Prostate gland (tissue), 2 donors: Measurements from ENCODE around the gene WNK2. TPM values are rescaled to one million over a fixed set of nuclear protein-coding genes. Genes with fewer than 3 reads are reported as not detected.
"Not testable (repeated sequence)": the region's sequence is repeated elsewhere in the genome, so short reads cannot be mapped to it uniquely, and the experiment has no call there.

Experiments used
- DNase-seq: peaks from one replicate; pipeline ENCODE4 v3.0.0-alpha.2; 2019; ENCODE audit warnings: low spot score
- H3K27ac ChIP-seq, 2 donors: fragments of 200-600 bp; sonication (generic); 2 replicates each; pipeline ENCODE4 v1.5.1; 2017 to 2019
- H3K27me3 ChIP-seq: fragments of 200-600 bp; sonication (generic); replicated peaks from 2 replicates; pipeline ENCODE4 v1.5.1; 2019; ENCODE audit not compliant: insufficient read depth
- H3K36me3 ChIP-seq, 2 donors: fragments of 200-600 bp; sonication (generic); 1 replicate in 1 of 2; 2 replicates in 1 of 2; pipeline versions ENCODE4 v1.5.1 to v1.8.1; 2017 to 2019
- H3K4me1 ChIP-seq: fragments of 200-600 bp; sonication (generic); replicated peaks from 2 replicates; pipeline ENCODE4 v1.5.1; 2019
- H3K4me3 ChIP-seq, 2 donors: fragments of 200-600 bp; sonication (generic); 2 replicates each; pipeline ENCODE4 v1.5.1; 2017 to 2019
- H3K9me3 ChIP-seq: fragments of 200-600 bp; sonication (generic); 2 replicates; pipeline ENCODE4 v1.5.1; 2017
- CTCF ChIP-seq, 4 experiments: fragments of 200-600 bp in 2 of 4; fragments of 450-650 bp in 2 of 4; sonication (generic) in 2 of 4; IDR thresholded peaks; 1 replicate in 3 of 4; 2 replicates in 1 of 4; pipeline ENCODE4 v1.5.1; 2016 to 2019; ENCODE audit warnings: antibody characterized with exemption in 4 of 4, mild to moderate bottlenecking in 2 of 4, moderate library complexity in 2 of 4
- POLR2A ChIP-seq: fragments of 450-650 bp; IDR thresholded peaks from one replicate; pipeline ENCODE4 v1.6.1; 2016; ENCODE audit warnings: antibody characterized with exemption, mild to moderate bottlenecking
- POLR2AphosphoS5 ChIP-seq: sonication (generic); formaldehyde crosslinking; IDR thresholded peaks from one replicate; pipeline ENCODE4 v1.6.1; 2017; ENCODE audit warnings: antibody characterized with exemption
- WGBS: methylation state at CpG from one replicate; pipeline ENCODE4 v1.1.5; 2018; 5-methylcytosine and 5-hydroxymethylcytosine counted together
- intact Hi-C: fragments of 100-400 bp; cut with DNase I; formaldehyde crosslinking; loops from one replicate; pipeline ENCODE4 v1.14.2; 2022
- total RNA-seq, 2 donors: library from RNA; depleted of rRNA; stranded (reverse); fragments of >200 nt; gene quantifications; one replicate each; pipeline ENCODE4 v1.1.0, GENCODE V29; 2016

WNK2 gene
- total RNA-seq, 2 donors from 2014 or later: 77.9 to 136 TPM

GRCh38 chr9:93246526-93246925 is 62.6 kb downstream of the WNK2 start:
- no peak for DNase-seq
- no peak overlapping the region for H3K27ac ChIP-seq
- H3K36me3 ChIP-seq: no peaks in the 10 kb centered on the region
- H3K4me3 ChIP-seq: no peak overlapping the region
- no peaks in the 10 kb centered on the region for H3K9me3 ChIP-seq
- H3K4me1 ChIP-seq: no peaks in the 10 kb centered on the region
- TF ChIP-seq CTCF (IDR thresholded peaks at IDR 0.05): no peak
- no peak for TF ChIP-seq POLR2AphosphoS5
- no peak for TF ChIP-seq POLR2A
- intact Hi-C loops: no loop called here
- H3K27me3 ChIP-seq: no peaks in the 10 kb centered on the region
- 93% methylated on average over 7 of the region's 7 CpGs for WGBS

- Histone ChIP-seq H3K9me3 (no peaks in the 10 kb centered on the region), H3K36me3 (no peaks in the 10 kb centered on the region), H3K4me1 (no peaks in the 10 kb centered on the region), H3K27me3 (no peaks in the 10 kb centered on the region), H3K4me3 (no peak overlapping the region), H3K27ac (no peak overlapping the region)
- WGBS: 95% methylated on average over 36 of the region's 36 CpGs
- intact Hi-C loops: no loop called here
- DNase-seq: no peak
- TF ChIP-seq CTCF (IDR thresholded peaks at IDR 0.05) (no peak), POLR2A (no peak), POLR2AphosphoS5 (no peak)
Observed at GRCh38 chr9:93247099-93247865, 63.3 kb downstream of the WNK2 start.

GRCh38 chr9:93247892-93248291 is 64.0 kb downstream of the WNK2 start:
- 82% methylated on average over 9 of the region's 9 CpGs for WGBS
- H3K27ac ChIP-seq: no peak overlapping the region
- intact Hi-C loops: no loop called here
- TF ChIP-seq POLR2A (no peak), CTCF (IDR thresholded peaks at IDR 0.05) (no peak), POLR2AphosphoS5 (no peak)
- H3K4me1 ChIP-seq: no peaks in the 10 kb centered on the region
- H3K4me3 ChIP-seq: no peak overlapping the region
- no peaks in the 10 kb centered on the region for H3K27me3 ChIP-seq
- H3K36me3 ChIP-seq: no peaks in the 10 kb centered on the region
- no peak for DNase-seq
- no peaks in the 10 kb centered on the region for H3K9me3 ChIP-seq

DNA sequence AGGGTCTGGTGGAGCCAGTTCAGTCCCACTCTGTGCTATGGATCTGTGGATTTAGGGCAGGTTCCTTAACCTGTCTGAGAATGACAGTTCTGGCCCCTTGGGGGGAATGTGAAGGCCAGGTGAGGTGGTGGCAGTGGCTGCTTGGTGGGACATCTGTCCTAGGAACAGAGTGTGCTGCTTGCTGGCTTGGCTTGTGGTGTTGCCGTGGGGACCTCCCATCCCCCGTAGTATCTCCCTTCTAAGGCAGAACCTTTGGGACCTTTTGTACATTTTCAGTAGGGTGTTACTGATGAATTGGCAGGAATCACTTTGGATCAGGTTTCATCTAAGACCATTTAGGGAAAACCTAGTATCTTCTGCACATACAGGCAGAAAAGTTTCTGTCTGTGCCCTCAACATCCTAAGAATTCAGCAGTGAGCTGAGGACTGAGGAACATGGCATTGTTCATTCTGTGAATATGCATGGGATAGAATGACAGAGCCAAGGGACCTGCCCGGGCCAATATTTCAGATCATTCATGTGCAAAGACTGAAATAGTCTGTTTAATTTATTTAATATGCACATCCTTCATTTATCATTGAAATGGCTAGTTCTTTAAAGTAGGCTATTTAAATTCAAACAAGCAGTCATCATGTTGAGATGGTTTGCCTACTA is 64.6 kb downstream of the WNK2 start:
- WGBS: 70% methylated on average over 3 of the region's 3 CpGs
- DNase-seq: no peak
- Histone ChIP-seq H3K27me3 (no peaks in the 10 kb centered on the region), H3K4me3 (no peak overlapping the region), H3K9me3 (no peaks in the 10 kb centered on the region), H3K27ac (no peak overlapping the region), H3K4me1 (no peaks in the 10 kb centered on the region), H3K36me3 (no peaks in the 10 kb centered on the region)
- no peak for TF ChIP-seq CTCF (IDR thresholded peaks at IDR 0.05)
- TF ChIP-seq POLR2AphosphoS5: no peak
- TF ChIP-seq POLR2A: no peak
- intact Hi-C loops: no loop called here

- no peak for DNase-seq
- H3K4me1 ChIP-seq: no peaks in the 10 kb centered on the region
- no peaks in the 10 kb centered on the region for H3K36me3 ChIP-seq
- H3K9me3 ChIP-seq: no peaks in the 10 kb centered on the region
- no peaks in the 10 kb centered on the region for H3K27me3 ChIP-seq
- no peak overlapping the region for H3K4me3 ChIP-seq
- no peak overlapping the region for H3K27ac ChIP-seq
- TF ChIP-seq CTCF (IDR thresholded peaks at IDR 0.05) (no peak), POLR2AphosphoS5 (no peak), POLR2A (no peak)
- intact Hi-C loops: no loop called here
- 93% methylated on average over 4 of the region's 4 CpGs for WGBS
Observed at GRCh38 chr9:93250185-93250584, 66.2 kb downstream of the WNK2 start.

DNA sequence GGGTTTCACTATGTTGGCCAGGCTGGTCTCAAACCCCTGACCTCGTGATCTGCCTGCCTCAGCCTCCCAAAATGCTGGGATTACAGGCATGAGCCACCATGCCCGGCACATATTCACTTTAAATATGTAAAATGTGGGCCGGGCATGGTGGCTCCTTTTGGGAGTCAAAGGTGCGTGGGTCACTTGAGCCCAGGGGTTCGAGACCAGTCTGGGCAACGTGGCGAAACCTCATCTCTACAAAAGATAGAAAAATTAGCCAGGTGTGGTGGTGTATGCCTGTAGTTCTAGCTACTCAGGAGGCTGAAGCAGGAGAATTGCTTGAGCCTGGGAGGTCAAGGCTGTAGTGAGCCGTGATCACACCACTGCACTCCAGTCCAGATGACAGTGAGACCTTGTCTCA is 67.4 kb downstream of the WNK2 start:
- H3K4me1 ChIP-seq, H3K36me3 ChIP-seq, DNase-seq, H3K9me3 ChIP-seq, H3K4me3 ChIP-seq, H3K27ac ChIP-seq, intact Hi-C loops, H3K27me3 ChIP-seq: not testable (repeated sequence)
- WGBS: 97% methylated on average over 8 of the region's 8 CpGs
